ENCODE data around the gene SH3GL2.

The SH3GL2 gene

DNA sequence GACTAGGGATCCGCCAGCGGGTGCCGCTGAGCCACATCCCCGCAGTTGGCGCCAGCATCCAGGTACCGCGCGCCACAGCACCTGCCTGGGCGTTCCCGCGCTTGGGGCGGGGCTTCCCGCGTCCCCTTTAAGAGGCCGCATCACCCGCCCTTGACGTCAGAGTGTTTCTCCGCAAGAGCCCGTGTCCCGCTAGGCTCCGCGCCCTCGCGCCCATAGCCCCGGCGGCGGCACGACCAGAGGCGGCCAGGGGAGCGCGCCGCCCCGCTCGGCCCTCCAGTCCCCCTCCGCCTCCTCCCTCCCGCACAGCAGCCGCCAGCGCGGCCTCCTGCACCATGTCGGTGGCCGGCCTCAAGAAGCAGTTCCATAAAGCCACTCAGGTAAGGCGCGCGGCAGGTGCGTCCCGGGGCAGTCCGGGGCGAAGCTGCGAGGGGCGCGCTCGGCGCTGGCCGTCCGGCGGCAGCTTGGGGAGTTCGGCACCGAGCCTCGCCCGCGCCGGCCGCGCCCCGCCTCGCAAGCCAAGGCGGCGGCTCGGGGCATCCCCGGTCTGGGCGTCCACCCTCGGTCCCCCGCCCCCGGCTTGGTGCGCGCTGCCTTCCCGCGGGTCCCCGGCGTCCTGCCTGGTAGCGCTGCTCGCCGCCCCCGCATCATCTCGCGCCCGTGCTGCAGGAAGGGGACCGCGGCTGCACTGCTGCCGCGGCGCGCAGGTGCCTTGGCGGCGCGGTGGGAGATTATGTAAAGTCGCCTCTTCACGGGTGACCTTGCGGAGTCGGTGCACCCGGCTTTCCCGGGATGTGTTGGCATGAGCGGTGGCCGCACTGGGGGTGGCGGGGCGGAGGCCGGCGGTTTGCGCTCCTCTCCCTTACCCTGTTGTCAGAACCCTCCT, at the start of gene SH3GL2:
Gene SH3GL2 (plus strand): TSS at position 156 of the 883 bp plus-strand sequence.
- ATAC-seq, result peak in 1 of 2 donors; percentile 21

DNA sequence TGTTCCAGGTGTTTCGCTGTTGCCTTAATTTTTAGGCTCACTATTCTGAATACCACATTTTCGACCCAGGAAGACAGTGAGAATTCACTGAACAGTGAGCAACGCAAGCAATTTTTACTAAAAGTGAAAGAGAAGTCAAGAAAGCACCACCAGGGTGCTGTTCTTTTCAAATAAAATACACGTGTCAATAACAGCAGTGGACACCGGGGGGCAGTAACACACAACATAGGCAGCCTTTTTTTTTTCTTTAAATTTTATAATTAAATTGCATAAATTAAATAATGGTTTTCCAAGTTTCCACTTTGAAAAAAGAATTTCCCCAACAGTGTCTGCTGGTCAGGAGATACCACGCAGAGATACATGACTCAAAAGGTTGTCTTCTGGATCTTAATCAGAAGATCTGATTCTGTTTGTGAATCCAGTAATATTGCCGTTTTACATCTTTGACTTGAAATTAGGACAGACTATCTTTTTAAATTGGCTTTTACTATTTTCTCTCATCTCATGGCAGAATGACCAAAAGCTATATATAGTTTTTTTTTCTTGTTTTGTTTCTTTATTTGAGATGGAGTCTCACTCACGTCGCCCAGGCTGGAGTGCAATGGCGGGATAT, 47.1 kb upstream of the SH3GL2 start:
- ATAC-seq, result no peak

DNA sequence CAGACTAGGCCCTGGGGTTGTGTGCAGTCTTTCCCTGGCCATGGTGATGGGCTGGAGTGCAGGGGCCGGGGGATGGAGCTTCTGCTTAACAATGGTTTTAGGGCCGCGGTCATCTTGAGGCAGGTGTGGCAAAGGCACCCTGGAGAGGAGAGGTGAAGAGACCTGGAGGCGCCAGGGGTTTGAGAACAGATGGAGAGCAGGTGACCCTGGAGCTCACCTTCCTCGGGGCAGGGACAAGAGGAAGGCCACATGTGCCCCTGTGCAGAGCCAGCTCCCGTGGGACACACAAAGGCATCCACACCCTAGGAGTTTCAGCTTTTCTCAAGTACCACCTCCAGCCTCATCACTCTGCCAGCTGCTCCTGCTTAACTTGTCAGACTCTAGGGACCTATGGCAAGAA, 46.4 kb upstream of the SH3GL2 start:
- no peak for ATAC-seq

DNA sequence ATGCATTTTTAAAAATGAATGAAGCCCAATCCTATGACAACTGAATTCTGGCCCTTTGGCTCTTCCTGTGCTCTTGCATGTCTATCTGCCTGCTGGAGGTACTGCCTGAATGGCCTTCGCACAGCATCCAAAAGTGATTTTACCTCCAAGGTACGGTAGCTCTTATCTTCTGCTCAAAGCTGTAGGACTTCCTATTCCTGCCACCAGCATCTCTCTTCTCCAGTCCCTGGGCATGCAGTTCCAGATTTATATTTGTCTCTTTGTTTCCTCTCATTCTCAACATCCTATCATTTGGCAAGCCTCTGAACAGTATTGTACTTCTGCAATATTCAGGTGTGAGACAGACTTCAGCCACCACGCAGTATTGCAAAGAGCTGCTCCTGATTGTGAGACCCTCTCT, 43.7 kb upstream of the SH3GL2 start:
- no peak for ATAC-seq

DNA sequence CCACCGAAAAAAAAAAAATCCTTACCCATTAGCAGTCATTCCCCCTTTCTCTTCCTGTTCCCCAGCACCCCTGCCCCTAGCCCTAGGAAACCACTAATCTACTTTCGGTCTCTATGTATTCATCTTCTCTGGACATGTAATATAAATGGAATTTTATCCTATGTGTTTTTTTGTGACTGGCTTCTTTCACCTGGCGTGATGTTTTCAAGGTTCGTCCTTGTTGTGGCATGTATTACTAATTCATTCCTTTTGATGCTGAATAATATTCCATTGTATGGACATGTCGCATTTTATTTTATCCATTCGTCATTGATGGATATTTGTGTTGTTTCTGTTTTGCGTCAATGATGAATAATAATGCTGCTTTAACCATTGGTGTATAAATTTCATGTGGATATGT, 42.8 kb upstream of the SH3GL2 start:
- no peak for ATAC-seq

DNA sequence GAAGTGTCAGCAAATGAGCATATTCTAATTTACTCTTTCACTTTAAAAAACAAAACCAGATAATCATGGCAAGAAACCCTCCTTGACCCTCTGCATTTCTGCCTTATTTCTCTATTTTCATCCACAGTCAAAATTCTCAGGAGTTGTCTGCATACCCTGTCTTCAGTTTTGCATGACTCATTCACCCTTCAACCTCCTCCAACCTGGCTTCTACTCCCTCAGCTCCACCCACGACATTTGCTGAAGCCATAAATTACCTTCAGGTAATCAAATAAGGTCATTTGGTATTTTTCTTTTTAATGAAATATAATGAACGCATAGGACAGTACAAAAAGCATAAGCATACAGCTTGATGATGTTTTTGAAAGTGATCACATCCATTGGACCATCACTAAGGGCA, 27.8 kb upstream of the SH3GL2 start:
- ATAC-seq, result no peak

DNA sequence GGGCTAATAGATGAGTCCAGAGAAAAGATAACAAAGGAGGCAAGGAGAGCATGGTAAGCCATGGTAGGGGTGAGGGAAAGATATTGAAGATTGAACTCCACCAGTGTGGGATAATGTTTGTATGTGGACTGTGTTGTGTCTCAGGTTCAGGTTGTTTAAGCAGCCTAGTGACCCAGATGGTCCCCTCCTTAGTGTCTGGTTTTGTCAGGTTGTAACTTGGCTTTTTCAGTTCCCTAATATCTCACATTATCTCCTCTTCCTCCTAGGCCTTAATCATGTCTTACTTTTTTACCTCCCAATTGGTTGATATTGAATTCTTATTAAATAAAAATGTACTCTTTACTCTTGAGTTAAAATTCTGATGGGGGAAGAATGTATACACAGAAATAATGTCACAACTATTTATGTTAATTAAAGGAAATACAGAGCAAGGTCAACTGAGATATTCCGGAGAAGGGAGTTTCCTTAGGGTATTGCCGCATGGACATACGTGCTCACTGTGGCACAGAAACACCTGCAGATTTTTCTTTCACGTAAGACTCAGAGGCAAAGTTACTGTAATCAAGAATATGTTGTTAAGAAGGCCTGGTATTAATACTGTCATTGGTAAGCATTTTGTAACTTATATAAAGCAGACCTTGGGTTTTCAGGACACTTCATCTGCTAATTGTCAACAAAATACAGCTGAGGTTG, 23.4 kb upstream of the SH3GL2 start:
- no peak for ATAC-seq

DNA sequence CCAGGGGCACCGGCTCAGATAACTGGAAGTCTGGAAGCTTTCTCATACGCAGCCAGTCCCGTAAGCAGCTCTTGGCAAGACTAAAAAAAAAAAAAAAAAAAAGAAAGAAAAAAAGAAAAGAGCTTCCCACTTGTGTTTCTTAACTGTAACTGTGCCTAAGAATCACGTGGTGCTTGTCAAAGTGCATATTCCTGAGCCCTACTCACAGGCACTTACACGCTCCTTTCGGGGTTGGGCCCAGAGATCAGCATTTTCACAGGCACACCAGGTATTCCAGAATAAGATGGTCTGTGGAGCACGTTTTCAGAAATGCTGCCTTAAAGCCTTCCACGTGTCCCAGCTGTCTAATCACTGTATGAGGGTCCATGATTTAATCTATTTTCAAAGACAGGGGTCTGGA, 22.6 kb upstream of the SH3GL2 start:
- no peak for ATAC-seq

DNA sequence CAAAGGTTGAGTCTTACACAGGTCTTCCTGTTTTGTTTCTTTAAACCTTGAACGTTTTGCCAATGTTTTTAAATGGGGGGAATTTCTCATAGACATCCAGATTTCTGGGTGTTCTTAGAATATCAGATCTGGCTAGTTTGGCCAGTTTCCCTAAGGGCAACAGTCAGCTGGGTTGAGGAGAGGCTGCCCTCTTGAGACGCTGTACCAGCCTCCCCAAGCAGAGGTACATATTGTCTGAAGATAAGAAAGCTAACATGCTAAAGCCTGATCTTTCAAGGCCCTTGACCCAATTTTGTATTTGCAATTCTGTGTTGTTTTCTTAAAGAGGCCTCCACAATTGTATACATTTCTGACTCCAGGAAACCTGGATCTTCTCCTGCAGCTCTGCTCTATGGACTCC, 21.9 kb upstream of the SH3GL2 start:
- no peak for ATAC-seq

DNA sequence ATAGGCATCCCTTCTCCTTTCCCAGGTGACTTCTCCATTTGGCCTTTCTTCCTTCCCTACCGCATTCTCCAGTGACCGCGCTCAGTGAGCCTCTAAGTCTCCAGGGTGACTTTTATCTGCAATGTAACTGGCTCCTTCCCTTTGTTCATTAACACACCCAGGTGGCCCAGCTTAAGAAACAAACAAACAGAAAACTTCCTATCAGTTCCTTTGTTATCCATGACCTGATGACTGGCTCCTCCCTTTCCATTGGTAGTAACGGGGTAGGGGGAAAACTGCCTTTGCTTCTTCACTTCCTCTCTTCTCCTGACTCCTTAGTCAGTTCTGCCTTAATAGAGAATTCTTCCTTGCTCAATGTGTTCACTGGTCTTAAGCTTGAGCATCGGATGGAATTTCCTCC, 7.0 kb upstream of the SH3GL2 start:
- ATAC-seq, result no peak

DNA sequence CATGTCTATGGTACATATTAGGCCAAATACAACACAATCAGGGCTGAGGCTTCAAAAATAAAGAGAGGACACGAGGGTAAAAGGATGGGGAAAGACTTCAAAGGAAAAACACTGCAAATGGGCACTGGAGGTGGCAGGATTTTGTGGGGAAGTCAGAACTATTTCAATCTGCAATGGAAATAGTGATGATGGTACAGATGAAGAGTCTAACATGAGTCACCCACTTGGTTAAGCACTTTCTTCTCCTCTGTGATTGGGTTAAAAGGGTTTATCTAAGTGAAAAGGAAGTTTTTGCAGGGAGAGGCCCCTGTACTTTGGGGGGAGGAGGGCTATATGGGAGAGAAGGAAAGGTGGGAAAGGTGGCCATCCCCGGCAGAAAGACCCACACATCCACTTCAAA, 4.5 kb upstream of the SH3GL2 start:
- ATAC-seq, result no peak

DNA sequence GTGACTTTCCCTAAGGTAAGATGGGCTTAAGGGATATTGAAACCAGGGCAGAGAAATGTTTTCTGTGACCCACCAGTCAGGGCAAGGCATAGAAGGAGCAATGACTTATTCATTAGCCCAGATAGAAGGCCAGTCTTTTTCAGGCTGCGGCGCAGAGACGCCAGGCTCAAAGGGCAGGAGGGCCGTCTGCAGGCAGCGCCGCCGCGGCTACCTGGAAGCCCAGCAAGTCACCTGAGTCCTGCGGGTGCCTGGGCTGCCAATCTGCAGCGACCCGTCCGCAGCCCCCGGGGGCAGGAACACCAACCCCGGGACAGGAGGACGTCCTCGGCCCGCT, 322 bp upstream of the SH3GL2 start:
- no peak for ATAC-seq

DNA sequence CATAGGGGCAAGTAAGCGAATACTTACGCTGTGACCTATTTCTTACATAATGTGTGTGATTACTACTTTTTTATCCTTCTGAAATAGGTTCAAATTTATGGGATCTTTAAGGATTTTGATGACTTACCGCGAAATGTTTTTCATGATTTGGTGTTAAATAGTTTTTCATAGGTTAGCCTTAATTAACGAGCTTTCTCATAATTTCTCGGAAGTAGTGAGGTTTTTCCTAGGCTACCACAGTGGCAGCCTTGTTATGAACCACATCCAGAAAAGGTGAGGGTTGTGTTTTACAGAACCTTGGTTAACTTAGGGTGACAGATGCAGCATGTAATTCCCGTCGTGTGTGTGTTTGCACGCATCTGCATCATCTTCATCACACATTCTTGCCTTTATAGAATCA, 1.3 kb downstream of the SH3GL2 start:
- no peak for ATAC-seq

DNA sequence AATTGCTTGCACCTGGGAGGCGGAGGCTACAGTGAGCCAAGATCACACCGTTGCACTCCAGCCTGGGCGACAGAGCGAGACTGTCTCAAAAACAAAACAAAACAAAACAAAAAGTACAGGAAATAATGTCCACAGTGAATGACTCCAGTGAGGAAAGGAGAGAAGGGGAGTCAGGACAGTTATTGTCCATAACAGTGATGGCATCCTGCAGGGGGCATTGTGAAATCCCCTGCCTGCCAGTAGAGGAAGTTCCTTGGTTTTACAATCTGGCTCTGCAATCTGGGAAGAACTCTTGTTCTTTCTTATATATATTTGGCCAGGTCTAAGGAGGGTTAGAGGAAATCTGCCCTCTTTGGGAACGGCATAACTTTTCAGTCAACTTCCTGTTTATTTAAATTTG, 8.2 kb downstream of the SH3GL2 start:
- ATAC-seq, result no peak

DNA sequence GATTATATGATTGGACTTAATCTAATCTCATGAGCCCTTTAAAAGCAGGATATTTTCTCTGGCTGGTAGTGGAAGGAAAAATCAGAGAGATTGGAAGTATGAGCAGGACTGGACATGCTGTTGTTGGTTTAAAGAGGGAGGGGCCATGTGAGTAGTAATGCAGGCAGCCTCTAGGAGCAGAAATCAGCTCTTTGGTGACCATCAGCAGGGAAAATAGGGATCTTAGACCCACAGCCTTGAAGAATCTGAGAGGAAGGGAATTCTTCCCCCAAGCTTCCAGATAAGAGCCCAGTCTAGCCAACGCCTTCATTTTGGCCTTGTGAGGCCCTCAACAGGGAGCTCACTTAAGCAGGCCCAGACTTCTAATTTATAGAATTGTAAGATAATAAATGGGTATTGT, 9.5 kb downstream of the SH3GL2 start:
- no peak for ATAC-seq

DNA sequence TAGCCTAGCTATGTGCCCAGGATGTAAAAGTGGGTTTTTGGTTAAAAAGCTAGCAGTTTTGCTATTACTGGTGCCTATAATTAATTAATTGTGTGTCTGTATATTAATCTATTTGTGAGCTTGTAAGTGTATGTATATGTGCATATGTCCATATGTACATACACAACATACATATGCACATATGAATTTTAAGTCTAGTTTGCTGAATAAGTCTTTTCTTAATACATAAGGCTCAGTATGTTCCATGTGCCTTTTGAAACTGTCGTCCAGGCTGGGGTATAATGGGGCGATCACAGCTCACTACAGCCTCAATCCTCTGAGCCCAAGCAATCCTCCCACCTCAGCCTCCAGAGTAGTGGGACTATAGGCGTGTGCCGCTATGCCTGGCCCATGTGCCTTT, 10.1 kb downstream of the SH3GL2 start:
- ATAC-seq, result no peak

DNA sequence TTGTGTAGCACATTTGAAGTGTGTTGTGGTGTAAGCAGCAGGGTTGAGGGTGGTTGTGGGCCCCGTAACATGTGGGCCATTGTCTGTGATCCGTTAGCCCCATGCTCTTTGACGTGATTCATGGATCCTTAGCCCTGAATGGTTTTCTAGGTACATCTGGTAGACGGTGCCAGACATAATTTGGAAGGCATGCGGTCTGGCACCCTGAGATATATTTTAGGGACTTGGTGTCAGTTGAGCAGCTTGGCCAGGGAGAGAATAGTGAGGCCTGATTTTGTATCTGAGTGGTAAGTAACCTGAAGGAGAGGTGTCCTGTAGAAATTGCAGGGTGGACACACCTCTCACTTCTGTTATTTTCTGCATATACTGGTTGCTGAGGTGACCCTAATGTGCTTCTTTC, 10.9 kb downstream of the SH3GL2 start:
- ATAC-seq, result no peak

DNA sequence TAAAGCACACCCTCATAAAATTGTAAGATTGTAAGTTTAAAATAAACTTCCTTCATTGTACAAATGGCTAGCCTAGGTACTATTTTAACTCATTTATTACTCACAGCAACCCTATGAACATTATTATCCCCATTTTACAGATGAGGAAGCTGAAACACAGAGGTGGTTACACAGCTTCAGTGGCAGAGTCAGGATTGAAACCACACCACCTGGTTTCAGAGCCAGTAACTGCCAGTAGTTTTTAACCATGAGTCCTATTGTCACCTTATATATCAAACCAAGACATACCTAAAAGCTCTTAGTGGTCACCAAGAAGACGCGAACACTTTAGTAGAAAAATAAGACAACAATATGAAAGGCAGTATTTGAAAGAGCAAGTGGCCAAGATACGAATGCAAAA, 16.1 kb downstream of the SH3GL2 start:
- no peak for ATAC-seq

DNA sequence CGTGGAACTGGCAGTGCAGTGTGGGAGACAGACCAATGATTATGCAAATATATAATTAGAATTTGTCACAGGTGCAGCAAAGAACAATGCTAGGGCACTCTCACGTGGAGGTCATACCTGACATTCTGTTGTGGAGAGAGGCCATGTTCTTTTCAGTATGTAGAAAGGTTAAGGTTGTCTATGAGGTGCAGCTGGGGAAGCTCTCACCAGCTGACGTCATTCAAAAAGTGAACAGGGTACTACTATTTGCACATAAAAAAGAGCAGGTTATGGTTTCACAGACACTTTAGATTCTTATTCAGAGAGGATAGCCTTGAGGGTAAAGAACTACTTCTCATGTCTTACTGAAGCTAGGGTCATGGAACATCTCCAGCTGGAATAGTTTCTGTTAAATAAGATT, 19.1 kb downstream of the SH3GL2 start:
- no peak for ATAC-seq

DNA sequence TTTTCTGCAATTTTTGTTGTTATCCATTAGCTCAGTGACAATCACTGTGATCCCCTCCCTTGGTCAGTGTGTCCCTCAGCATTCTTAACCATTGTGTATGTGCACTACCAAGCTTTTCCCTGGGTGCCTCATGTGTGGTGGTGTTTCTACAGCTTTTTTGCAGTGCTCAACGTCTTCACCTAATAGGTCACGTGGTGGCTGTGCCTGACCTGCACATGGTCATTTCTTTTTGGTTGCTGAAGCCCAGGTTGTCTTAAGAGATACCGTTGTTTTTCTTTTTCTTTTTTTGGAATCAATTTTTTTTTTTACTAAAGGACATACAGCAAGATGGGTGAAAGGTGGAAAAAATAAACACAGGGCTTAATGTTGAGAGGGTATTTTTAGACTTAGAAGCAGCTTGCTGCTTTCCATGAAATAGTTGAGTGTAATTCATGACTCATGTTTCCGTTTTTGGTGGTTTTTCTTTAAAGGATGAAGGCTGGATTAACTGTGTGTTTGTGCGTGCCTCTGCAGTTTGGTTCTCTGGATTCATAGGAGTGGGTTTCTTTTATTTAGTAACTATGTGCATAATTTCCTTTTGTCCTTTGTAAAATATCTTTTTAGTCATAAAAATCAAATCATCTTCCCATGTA, 22.2 kb downstream of the SH3GL2 start:
- ATAC-seq, result no peak

DNA sequence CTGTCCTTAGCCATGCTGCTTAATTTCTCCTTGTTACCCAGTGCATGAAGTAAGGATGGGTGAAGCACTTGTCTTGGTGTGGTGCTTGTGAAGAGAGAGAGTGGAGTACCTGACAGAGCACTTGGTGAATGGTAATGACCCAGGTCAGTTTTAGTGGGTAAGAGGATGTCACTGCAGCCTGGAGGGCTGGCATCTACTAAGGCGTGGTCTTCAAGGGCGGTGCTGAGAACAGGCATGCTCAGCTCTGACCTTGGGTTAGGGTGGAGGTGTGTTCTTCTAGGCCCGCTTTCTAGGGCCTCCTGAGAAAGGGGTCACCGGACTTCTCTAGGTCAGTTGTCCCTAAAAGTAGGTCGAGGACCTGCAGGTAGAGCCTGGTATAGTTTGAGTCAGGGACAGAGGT, 25.7 kb downstream of the SH3GL2 start:
- no peak for ATAC-seq

DNA sequence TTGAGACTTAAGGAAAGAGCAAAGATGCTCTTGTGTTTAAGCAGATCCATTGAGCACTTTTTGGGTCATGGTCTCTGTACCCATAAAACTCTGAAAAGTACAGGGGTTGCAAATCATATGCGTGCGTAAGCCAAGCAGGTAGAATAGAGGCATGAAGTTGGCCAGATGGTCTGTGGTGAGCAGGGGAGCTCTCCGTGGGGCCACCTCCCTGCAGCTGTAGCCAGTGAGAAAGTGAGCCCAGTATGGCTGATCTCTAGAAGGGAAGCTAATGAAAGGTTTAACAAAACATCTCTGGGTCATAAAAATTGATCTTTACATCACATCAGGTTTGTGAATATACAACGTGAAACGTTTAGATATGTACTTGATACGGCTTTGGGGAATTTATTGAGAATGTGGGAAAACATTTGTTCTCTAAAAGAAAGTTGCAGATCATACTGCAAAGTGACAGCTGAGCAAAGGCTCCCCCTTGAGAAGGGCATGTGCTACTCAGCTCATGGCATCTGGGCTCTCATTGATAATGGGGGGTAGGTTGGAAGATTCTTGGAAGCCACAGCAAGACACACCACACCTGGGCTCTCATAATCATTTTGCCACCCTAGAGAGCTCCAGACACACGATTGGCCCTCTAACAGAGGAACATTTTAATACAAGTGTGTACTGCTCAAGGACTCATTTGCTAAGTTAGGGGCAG, 30.6 kb downstream of the SH3GL2 start:
- no peak for ATAC-seq

DNA sequence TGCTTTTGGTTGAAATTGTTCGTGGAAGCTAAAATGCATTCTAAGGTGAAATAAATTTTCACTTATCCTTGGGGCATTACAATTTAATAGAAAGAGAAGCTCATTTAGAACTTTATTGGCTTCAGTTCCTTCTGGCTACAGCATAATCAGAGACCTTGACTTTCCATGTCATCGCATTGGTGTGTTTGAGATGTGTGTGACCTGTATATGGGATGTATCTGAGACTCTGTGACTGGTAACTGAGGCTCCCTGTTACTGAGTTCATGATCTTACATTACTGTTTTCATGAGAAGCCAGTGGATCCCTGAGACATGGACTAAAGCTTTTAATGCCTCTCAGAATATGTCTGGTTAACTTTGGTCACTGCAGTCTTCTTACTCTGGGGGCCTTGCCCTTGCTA, 32.5 kb downstream of the SH3GL2 start:
- no peak for ATAC-seq

Data from activated CD4-positive, CD25-positive, alpha-beta regulatory T cell treated with anti-CD3 and anti-CD28 coated beads, Interleukin-2, amount 50 U/mL, for 24 hours (primary cell).